GM21576 (cell line): Measurements from ENCODE around the gene SPSB1.
A peak's percentile ranks its signal among the peaks of the same experiment; 100 is the strongest.
"Not testable (repeated sequence)": the region's sequence is repeated elsewhere in the genome, so short reads cannot be mapped to it uniquely, and the experiment has no call there.

Experiments
- ATAC-seq: cut with Tn5 transposase; IDR thresholded peaks from one replicate; pipeline ENCODE4 v1.9.1; 2021; ENCODE audit warnings: mild to moderate bottlenecking, moderate library complexity; ENCODE audit not compliant: unreplicated experiment

SPSB1 gene

DNA sequence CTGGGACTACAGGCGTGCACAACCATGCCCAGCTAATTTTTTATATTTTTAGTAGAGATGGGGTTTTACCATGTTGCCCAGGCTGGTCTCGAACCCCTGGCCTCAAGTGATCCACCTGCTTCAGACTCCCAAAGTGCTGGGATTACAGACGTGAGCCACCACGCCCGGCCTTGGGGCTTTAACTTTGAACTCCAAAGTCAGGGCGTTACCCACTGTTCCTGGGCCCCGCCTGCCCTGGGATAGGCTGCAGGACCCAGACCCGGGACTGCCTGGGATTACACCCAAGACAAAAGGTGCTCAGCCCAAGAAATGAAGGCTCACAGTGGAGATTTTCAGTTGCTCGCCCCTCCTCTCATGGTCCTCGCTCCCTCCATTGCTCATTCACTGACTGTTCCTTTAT, 92.7 kb downstream of the SPSB1 start:
- ATAC-seq = not testable (repeated sequence)

DNA sequence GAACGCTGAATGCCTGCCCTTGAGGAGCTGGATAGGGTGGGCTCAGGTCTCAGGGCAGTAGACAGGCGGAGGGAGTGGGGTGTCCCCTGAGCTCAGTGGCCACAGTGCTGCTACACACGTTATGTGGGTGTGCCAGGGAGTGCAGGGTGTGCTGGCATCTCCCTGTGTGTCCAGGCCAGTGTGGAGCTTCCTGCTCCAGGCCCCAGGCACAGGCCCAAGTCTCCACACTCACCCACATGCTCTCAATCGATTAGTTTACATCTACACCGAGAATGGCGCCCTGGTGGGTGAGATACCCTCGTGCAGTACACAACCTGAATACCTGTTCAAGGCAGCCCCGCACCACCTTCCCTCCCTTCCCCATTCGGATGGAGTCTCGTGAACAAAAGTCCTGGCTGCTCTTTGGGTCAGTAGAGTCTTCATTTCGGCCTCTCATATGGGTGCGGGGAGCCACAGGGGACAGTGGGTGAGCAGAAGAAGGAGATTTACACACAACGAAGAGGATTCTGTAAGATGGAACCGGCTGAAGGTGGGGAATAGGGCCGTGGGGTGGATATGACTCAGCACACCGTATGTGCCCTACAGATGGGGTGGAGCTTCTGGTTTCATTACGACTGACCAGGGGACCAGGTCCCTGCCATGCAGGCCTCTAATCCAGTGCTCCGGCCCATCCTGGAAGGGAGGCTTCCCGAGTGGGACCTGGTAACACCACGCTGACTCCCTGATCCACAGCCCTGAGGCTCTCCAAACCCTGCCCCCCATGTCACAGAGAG, 93.3 kb downstream of the SPSB1 start:
- no peak for ATAC-seq

DNA sequence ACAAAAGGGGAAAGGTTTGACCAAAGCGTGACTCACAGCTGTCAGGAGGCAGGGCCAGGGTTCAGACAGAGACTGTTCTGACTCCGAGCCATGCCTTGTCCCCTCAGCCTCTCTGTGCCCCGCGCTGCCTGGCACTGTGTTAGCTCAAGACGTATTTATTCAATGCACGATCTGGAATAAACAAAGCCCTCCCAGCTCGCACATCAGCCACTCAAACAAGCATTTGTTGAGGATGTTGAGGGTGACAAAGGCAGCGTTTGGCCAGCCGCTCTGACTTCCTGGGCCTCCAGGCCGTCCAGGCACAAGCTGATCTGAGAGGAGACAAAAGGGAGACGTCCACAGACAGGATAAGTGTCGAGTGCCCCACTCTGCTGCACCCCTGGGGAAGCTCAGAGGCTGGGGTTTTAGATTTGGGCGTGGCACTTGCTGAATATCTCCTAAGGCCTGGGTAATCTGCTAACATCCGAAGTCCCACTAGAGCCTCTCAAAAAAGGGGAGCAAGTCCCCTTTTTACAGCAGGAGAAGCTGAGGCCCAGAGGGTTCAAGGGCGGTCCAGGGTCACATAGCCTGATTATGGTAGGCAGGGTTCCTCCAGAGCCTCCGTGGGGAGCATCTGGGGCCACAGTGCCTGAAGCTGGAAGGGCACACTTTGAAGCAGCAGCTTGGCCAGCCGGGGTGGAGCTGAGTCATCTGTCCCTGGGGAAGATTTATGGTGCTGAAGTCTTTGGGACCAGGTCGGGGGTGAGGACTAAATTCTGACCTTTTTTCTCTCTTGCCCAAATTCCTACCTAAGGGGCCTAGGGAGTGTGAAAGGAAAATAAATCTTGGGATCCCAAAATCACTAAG, 95.9 kb downstream of the SPSB1 start:
- no peak for ATAC-seq

DNA sequence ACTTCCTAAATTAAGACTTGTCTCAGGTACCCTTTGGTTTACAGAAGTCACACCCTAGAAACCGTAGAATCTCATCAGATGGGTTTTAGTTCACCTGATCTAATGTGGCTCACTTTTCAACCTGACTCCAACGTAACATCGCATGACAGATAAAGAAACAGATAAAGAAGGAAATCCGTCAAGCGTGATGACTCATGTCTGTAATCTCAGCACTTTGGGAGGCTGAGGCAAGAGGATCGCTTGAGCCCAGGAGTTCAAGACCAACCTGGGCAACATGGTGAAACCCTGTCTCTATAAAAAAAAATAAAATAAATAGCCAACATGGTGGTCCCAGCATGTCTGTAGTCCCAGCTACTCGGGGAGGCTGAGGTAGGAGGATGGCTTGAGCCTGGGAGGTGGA, 97.3 kb downstream of the SPSB1 start:
- no peak for ATAC-seq

DNA sequence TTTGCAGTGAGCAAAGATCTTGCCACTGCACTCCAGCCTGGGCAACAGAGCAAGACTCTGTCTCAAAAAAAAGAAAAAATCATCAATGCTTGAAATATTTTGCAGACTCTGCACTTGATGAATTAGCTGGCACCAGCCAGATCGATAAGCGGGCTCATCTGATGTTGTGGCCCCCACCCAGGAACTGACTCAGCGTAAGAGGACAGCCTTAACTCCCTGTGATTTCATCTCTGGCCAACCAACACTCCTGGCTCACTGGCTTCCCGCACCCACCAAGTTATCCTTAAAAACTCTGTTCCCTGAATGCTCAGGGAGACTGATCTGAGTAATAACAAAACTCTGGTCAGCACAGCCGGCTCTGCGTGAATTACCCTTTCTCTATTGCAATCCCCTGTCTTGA, 98.9 kb downstream of the SPSB1 start:
- ATAC-seq = no peak

DNA sequence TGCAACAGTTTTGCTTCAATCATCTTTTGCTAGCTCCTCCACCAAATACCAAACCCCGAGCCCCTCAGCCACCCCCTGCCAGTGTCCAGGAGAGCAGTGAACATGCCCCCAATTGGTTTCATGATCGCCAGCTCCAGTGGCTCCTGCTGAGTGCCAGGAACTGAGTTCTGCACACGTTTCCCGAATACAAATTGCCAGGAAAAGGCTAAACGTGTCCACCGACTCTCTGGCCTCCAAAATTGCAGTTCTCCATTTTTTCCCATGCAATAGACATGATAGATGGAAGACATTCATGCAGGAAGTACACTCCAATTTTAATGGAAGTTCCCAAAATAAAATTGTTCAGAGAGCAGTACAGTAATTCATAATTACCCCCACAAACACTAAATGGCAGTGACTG, 101.3 kb downstream of the SPSB1 start:
- no peak for ATAC-seq

DNA sequence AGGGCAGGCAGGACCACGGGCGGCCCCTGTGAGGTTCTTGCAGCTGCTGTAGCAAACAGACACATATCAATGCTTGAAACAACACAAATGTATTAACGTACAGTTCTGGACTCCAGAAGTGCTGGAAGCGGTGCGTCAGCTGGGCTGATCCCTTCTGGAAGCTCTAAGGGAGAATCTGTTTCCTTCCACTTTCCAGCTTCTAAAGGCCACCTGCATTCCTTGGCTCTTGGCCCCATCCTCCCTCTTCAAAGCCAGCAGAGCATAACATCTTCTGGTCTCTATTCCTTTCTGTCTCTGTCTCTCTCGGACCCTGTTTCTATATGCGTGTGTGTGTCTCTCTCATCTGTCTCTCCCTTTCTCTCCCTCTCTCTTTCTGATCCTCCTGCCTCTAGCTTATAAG, 102.3 kb downstream of the SPSB1 start:
- ATAC-seq = no peak

DNA sequence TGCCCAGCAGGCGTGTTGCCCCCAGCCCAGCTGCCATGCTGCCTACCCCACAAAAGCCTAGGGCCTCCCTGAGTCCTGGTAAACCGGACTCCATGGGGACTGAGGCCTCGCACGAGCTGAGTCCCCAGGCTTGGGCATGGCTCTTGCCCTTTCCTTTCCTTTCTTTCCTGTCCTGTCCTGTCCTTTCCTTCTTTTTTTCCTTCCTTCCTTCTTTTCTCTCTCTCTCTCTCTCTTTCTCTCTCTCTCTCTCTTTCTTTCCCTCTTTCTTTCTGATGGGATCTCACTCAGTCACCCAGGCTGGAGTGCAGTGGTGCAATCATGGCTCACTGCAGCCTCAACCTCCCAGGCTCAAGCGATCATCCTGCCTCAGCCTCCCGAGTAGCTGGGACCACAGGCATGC, 104.4 kb downstream of the SPSB1 start:
- no peak for ATAC-seq

DNA sequence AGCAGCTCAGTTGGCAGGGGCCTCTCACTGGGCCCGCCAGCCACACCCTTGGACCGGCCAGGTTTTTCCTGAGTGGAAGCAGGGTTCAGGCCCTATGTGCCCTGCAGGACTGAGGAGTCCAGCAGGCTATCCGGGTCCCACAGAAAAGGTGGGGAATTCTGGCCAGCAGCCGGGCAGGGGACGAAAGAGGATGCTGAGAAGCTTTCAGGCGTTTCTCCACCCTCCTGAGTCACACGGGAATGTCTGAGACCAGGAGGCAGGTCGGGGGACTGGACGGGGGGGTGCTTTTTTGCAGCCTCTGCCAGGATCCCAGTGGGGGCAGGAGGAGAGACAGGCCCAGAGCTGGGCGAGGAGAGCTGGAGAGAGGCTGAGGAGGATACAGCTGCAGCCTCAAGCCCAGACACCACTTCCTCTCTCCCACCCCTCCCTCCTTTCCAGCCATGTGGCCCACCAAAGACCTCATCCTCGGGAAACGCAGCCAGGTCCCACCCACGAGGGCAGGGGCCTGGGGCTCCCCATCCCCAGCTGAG, 105.4 kb downstream of the SPSB1 start:
- no peak for ATAC-seq

DNA sequence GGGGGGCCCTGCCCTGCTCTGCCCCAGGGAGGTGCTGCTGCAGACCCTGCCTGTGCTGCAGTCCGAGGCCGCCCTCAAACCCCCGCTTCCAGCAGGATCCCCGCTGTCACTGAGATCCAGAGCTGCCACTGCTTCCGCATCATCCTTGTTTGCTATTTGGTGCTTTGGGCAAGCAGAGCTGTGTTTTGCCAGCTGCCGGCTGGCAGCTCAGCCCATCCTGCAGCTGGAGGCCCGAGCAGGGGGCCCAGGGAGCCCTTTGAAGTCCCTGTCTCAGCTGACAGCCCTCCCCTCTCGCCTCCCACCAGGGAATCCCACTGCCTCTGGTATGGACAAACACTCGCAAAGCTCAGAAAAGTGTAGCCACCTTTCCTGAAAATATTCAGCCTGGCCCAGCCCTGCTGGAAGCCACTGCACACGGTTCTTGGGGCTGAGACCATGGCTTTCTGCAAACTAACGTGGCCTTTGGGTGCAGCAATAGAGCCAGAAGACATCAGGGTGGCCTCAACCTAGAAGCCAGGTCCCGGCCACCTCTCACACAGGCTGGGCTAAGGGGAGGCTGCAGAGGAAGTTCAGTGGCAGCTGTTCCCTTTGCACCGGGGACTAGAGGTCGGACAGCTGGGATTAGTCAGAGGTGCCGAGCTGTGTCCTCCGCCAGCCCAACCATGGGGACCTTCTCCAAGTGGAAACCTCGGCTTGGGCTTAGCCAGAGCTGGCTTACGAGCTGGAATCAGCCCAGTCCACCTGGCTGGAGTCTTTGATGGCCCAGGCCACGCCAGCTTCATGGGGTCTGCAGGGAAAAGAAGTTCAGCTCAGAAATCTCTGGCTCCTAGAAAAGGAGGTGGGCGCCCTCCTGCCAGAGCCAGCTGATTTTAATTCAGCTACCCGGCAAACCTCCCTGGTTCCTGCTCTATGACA, 107.1 kb downstream of the SPSB1 start:
- ATAC-seq = no peak

DNA sequence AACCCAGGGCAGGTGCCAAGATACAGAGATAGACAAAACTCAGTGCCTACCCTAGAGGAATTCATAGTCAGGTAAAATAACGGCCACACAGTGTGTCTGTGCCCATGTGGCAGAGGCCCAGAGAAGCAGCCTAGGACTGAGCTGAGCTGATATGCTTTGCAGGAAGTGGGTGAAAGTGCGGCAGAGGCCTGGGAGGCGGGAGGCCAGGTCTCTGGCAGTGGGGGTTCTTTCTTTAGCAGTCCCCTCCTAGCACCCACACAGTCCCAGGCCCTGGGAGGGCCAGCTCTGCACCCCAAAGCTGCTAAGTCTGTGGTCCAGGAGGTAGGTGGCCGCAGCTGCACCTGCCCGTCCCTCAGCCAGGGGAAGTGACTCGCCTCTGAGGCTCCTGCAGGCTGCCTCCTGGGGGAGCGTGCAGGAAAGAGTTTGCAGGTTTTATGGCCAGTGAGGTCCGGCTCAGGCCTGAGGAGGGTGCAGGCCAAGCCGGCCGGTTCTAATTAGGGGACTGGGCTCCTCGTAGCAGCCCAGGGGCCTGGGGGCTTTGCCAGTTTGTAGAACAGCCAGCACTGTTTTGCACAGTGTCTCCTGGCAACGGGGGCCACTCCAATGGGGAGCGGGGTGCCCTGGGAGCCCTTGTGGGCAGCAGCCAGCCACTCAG, 107.9 kb downstream of the SPSB1 start:
- ATAC-seq = no peak

DNA sequence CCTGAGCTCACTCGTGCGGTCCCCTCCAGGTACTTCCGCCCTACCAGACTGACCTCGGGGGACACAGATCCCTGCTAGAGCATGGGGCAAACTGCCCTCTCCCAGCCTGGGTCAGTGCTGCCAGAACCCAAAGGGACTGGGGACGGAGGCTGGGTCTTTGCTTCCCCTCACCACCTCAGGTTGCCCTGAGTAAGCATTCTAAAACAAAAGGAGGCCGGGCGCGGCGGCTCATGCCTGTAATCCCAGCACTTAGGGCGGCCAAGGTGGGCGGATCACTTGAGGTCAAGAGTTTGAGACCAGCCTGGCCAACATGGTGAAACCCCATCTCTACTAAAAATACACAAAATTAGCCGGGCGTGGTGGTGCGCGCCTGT, 108.4 kb downstream of the SPSB1 start:
- no peak for ATAC-seq

DNA sequence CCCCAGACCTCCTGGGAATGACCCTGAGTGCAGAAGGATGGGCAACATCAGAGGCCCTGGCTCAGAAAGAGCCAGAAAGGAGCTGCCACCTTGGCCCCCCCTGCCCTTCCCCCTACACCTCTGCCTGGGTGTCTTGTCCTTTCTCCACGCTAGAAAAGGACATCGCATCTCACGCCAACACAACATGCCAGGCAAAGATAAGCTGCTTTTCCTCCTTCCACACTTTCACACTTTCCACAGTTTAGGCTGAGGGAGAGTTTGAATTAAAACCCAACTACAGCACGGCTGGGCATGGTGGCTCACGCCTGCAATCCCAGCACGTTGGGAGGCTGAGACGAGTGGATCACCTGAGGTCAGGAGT, 109.5 kb downstream of the SPSB1 start:
- ATAC-seq = no peak

DNA sequence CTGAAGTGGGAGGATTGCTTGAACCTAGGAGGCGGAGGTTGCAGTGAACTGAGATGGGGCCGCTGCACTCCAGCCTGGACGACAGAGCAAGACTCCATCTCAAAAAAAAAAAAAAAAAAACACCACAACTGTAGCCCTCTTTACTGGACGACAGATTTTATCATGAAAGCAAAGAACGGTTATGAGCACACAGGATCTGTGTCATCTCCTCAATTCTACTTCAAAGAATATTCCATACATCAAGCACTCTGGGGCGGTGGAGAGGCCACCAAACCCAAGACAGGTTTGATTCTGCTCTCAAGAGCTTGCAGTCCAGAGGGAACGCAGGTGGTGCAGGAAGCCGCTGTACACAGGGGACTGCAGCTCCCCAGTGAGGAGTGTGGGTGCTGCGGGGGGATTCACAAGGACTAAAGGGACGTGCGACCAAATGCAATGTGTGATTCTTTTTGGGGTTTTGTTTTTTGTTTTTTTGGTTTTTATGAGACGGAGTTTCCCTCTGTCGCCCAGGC, 110.1 kb downstream of the SPSB1 start:
- no peak for ATAC-seq

DNA sequence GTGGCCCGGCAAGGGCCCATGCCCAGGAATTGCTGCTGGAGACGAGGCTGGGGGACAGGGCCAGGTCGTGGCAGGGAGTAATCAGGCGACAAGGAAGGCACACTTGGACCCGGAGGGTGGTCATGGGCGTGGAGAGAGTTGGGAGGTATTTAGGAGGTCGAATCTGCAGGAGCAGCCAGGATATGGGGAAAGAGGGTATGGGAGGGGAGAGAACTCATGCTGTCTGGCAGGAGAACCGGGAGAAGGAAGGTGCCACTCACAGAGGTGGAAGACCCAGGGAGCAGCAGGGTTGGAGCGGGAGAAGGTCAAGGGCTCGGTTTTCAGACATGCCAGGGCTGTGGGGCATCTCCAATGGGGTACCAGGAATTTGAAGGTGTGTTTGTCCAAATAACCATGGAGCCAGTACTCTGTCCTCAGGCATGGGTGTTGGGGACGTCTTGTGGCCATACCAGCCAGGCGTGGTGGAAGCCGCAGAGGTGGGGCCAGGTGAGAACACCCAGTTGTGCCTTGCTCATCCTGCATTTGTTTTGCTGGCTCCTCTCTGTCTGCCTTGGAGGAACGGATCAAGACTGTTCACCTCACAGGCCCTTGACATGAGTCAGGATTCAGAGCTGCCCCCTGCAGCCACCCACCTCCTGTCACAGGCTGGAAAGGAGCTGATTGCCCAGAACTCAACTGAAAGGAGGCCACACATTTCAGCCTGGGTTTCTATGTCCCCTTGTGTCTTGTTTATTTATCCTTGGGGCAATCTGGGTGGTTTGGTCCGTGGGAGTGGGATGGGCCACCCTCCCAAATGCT, 111.6 kb downstream of the SPSB1 start:
- no peak for ATAC-seq

DNA sequence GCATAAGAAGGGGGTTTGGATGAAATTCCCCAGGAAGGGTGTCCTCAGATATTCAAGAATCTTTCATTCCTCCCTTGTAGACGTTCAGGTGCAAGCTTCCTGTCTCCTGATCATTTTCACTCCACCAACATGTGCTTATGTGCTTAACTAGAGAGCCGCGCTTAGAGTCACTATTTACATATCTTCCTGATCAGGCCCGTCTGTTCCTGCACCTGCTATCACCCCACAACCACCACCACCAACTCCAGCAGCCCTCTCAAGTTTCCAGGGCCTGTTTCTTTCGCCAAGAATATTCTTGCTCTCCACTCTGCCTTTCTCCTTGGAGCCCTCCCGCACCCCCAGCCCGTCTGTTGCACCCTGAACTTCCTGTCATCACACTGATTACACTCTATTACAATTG, 113.4 kb downstream of the SPSB1 start:
- no peak for ATAC-seq

DNA sequence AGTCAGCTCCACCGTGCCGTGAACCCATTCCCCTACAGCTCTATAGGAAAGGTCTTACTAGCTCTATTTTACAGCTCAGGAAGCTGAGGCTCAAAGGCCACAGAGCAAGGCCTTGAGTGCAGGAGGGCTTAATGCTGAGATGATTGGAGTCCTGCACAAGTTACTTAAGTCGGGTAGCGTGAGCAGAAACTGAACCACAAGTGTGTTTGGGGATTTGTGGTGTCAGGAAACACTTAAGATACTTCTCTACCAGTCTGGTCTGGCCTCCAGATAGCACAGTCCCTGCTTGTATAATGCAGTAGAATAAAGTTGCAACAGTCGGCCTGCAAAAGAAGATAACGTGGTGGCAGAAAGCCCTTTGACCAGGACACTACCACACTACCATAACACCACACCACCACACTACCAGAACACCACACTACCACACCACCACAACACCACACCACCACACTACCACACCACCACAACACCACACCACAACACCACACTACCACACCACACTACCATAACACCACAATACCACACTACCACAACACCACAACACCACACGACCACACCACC, 118.1 kb downstream of the SPSB1 start:
- ATAC-seq = no peak

DNA sequence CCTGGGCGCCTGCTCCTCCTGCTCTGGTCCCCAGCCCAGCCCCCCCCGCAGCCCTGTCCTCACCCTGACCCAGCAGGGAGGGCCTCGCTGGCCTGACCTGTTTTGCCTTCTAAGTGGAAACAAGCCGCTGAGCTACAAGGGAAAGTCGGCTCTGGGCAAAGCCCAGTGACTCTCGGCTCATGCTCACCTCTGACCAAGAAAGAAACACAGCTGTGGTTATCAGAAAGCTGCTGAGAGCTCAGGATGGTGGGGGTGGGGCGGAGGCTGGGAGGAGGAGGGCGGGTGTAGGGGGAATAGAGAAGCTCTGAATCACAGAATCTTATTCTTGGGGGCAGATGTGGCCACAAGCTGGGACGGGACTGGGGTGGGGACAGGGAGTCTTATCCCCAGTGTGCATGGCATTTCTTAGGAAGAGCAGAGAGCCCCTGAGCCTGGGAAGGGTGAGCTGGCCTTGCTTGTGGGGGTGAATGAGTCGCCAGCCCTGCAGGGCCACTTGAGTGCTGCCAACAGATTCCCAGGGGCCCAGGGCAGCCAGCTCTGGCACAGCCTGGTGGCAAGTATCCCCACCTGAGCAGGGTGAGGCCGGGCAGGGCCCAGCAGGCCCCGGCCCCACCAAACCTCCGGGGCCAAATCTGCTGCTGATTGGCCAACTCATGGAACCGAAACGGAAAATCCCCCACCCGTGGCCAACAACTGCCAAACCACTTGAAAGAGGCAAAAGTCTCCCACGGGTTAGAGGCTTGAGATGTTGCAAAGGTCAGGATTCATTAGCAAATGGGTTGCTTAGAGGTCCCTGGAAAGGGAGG, 120.6 kb downstream of the SPSB1 start:
- peak; percentile 61 for ATAC-seq

DNA sequence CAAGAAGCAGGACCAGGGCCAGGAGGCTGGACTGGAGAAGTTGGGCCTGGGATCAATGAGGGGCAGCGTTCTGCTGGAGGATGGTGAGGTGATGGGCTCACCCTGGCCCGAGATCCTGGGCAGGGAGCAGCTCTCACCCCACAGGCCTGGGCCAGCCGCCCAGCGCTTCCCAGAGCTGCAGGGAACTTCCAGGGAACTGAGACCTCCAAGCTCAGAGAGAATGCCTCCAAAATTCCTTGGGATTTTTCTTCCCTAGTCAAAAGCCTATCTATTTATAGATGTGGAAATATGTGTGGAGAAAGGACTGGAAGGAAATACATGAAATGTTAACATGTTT, 121.2 kb downstream of the SPSB1 start:
- no peak for ATAC-seq
